Subcutaneous abdominal adipose tissue (tissue), 5 donors: ENCODE results near the gene SNRNP40.
"Not testable (repeated sequence)": the region's sequence is repeated elsewhere in the genome, so short reads cannot be mapped to it uniquely, and the experiment has no call there.

Experiments used
- H3K27ac ChIP-seq: one replicate; pipeline ENCODE4 v1.7.0; 2013; ENCODE audit warnings: low read depth, mild to moderate bottlenecking, inconsistent platforms, low read length, moderate library complexity
- H3K27me3 ChIP-seq, 5 donors: one replicate each; pipeline ENCODE4 v1.7.0; 2013; ENCODE audit warnings: low read length in 5 of 5, inconsistent platforms in 1 of 5; ENCODE audit not compliant: control insufficient read depth in 5 of 5, insufficient read depth in 4 of 5
- H3K36me3 ChIP-seq, 5 donors: one replicate each; pipeline ENCODE4 v1.7.0; 2013; ENCODE audit warnings: low read length in 5 of 5; ENCODE audit not compliant: control insufficient read depth in 5 of 5, insufficient read depth in 5 of 5
- H3K4me1 ChIP-seq, 5 donors: one replicate each; pipeline ENCODE4 v1.7.0; 2013; ENCODE audit warnings: low read length in 5 of 5, mild to moderate bottlenecking in 3 of 5, moderate library complexity in 1 of 5; ENCODE audit not compliant: control insufficient read depth in 5 of 5, insufficient read depth in 5 of 5
- H3K4me3 ChIP-seq, 5 donors: one replicate each; pipeline ENCODE4 v1.7.0; 2013; ENCODE audit warnings: low read length in 5 of 5, low read depth in 1 of 5
- H3K9ac ChIP-seq, 5 donors: one replicate each; pipeline ENCODE4 v1.7.0; 2013; ENCODE audit warnings: low read length in 5 of 5, mild to moderate bottlenecking in 4 of 5, moderate library complexity in 3 of 5
- H3K9me3 ChIP-seq, 5 donors: one replicate each; pipeline ENCODE4 v1.7.0; 2013; ENCODE audit warnings: low read length in 5 of 5; ENCODE audit not compliant: control insufficient read depth in 5 of 5
- donor health status: healthy.
- donor health status: healthy.
- donor health status: healthy.
- donor health status: healthy.
- donor health status: healthy.

Gene SNRNP40

GRCh38 chr1:31289021-31289420, 7.6 kb downstream of the SNRNP40 start:
- H3K27me3 ChIP-seq = no peaks in the 10 kb centered on the region
- H3K27ac ChIP-seq = no peak overlapping the region
- no peak overlapping the region for H3K4me3 ChIP-seq
- peaks cover 33 to 78% (median 65%) of the 10 kb centered on the region in 5 donors for H3K36me3 ChIP-seq
- H3K9me3 ChIP-seq = no peaks in the 10 kb centered on the region
- no peak overlapping the region for H3K9ac ChIP-seq
- no peaks in the 10 kb centered on the region for H3K4me1 ChIP-seq

GRCh38 chr1:31287791-31288190, 8.8 kb downstream of the SNRNP40 start:
- not testable (repeated sequence) for H3K27ac ChIP-seq, H3K9ac ChIP-seq, H3K4me1 ChIP-seq, H3K27me3 ChIP-seq, H3K4me3 ChIP-seq, H3K9me3 ChIP-seq
- peaks cover 31 to 78% (median 61%) of the 10 kb centered on the region in 5 donors for H3K36me3 ChIP-seq

GRCh38 chr1:31282426-31282825, 14.2 kb downstream of the SNRNP40 start:
- not testable (repeated sequence) for H3K4me1 ChIP-seq, H3K9ac ChIP-seq, H3K27me3 ChIP-seq, H3K27ac ChIP-seq, H3K9me3 ChIP-seq, H3K4me3 ChIP-seq
- H3K36me3 ChIP-seq = peaks cover 48 to 79% (median 59%) of the 10 kb centered on the region in 5 donors

- Histone ChIP-seq H3K27ac (no peak overlapping the region), H3K4me1 (no peaks in the 10 kb centered on the region), H3K27me3 (no peaks in the 10 kb centered on the region), H3K9ac (no peak overlapping the region), H3K36me3 (peaks cover 47 to 85% (median 51%) of the 10 kb centered on the region in 5 donors), H3K4me3 (no peak overlapping the region), H3K9me3 (no peaks in the 10 kb centered on the region)
Observed at GRCh38 chr1:31273619-31274018, 23.0 kb downstream of the SNRNP40 start.

GRCh38 chr1:31272369-31272768, 24.2 kb downstream of the SNRNP40 start:
- no peaks in the 10 kb centered on the region for H3K9me3 ChIP-seq
- H3K36me3 ChIP-seq = peaks cover 39 to 83% (median 53%) of the 10 kb centered on the region in 5 donors
- H3K4me3 ChIP-seq = no peak overlapping the region
- no peak overlapping the region for H3K27ac ChIP-seq
- H3K4me1 ChIP-seq = no peaks in the 10 kb centered on the region
- H3K9ac ChIP-seq = no peak overlapping the region
- H3K27me3 ChIP-seq = no peaks in the 10 kb centered on the region

- H3K4me3 ChIP-seq = no peak overlapping the region
- no peaks in the 10 kb centered on the region for H3K9me3 ChIP-seq
- no peaks in the 10 kb centered on the region for H3K27me3 ChIP-seq
- H3K9ac ChIP-seq = no peak overlapping the region
- peaks cover 32 to 83% (median 64%) of the 10 kb centered on the region in 5 donors for H3K36me3 ChIP-seq
- H3K27ac ChIP-seq = no peak overlapping the region
- no peaks in the 10 kb centered on the region for H3K4me1 ChIP-seq
Observed at GRCh38 chr1:31266547-31266946, 30.0 kb downstream of the SNRNP40 start.

GRCh38 chr1:31264790-31265386, 31.7 kb downstream of the SNRNP40 start:
- Histone ChIP-seq H3K27ac (no peak overlapping the region), H3K4me1 (no peaks in the 10 kb centered on the region), H3K9ac (no peak overlapping the region), H3K9me3 (no peaks in the 10 kb centered on the region), H3K27me3 (no peaks in the 10 kb centered on the region), H3K36me3 (peaks cover 29 to 84% (median 63%) of the 10 kb centered on the region in 5 donors), H3K4me3 (no peak overlapping the region)

GRCh38 chr1:31263408-31263807, 33.2 kb downstream of the SNRNP40 start:
- no peak overlapping the region for H3K27ac ChIP-seq
- no peaks in the 10 kb centered on the region for H3K4me1 ChIP-seq
- no peaks in the 10 kb centered on the region for H3K9me3 ChIP-seq
- no peak overlapping the region for H3K9ac ChIP-seq
- no peak overlapping the region for H3K4me3 ChIP-seq
- peaks cover 30 to 84% (median 64%) of the 10 kb centered on the region in 5 donors for H3K36me3 ChIP-seq
- no peaks in the 10 kb centered on the region for H3K27me3 ChIP-seq

- H3K4me1 ChIP-seq, H3K27ac ChIP-seq, H3K9me3 ChIP-seq, H3K4me3 ChIP-seq, H3K9ac ChIP-seq, H3K27me3 ChIP-seq: not testable (repeated sequence)
- H3K36me3 ChIP-seq = peaks cover 40 to 86% (median 66%) of the 10 kb centered on the region in 5 donors
Observed at GRCh38 chr1:31262393-31262792, 34.2 kb downstream of the SNRNP40 start.

GRCh38 chr1:31261916-31262315, 34.7 kb downstream of the SNRNP40 start:
- H3K9ac ChIP-seq = no peak overlapping the region
- no peak overlapping the region for H3K4me3 ChIP-seq
- no peaks in the 10 kb centered on the region for H3K27me3 ChIP-seq
- peaks cover 39 to 86% (median 64%) of the 10 kb centered on the region in 5 donors for H3K36me3 ChIP-seq
- no peaks in the 10 kb centered on the region for H3K9me3 ChIP-seq
- H3K4me1 ChIP-seq = no peaks in the 10 kb centered on the region
- H3K27ac ChIP-seq = no peak overlapping the region
